HG03457 (cell line): ENCODE measurements around the gene TMEM14B.
"Not testable (repeated sequence)": the region's sequence is repeated elsewhere in the genome, so short reads cannot be mapped to it uniquely, and the experiment has no call there.

Source experiments
- ATAC-seq: cut with Tn5 transposase; IDR thresholded peaks from one replicate; pipeline ENCODE4 v1.9.1; 2021; ENCODE audit warnings: moderate number of reproducible peaks; ENCODE audit not compliant: unreplicated experiment

TMEM14B gene

GRCh38 chr6:10745116-10745515 lies 2.5 kb upstream of the TMEM14B start:
- no peak for ATAC-seq

- ATAC-seq, result no peak
Measured at GRCh38 chr6:10746915-10747250, 722 bp upstream of the TMEM14B start.

GRCh38 chr6:10749734-10750133 lies 2.1 kb downstream of the TMEM14B start:
- ATAC-seq, result no peak

- not testable (repeated sequence) for ATAC-seq
Measured at GRCh38 chr6:10750568-10750967, 3.0 kb downstream of the TMEM14B start.

- not testable (repeated sequence) for ATAC-seq
Measured at GRCh38 chr6:10751757-10752156, 4.2 kb downstream of the TMEM14B start.

GRCh38 chr6:10756085-10756484 lies 8.5 kb downstream of the TMEM14B start:
- ATAC-seq, result no peak

GRCh38 chr6:10759312-10759839 lies 11.8 kb downstream of the TMEM14B start:
- no peak for ATAC-seq

GRCh38 chr6:10759884-10760329 lies 12.3 kb downstream of the TMEM14B start:
- no peak for ATAC-seq

GRCh38 chr6:10763006-10763405 lies 15.4 kb downstream of the TMEM14B start:
- ATAC-seq, result no peak

GRCh38 chr6:10769419-10769818 lies 21.8 kb downstream of the TMEM14B start:
- no peak for ATAC-seq

- no peak for ATAC-seq
Measured at GRCh38 chr6:10771371-10771894, 23.8 kb downstream of the TMEM14B start.

GRCh38 chr6:10778230-10778629 lies 30.6 kb downstream of the TMEM14B start:
- ATAC-seq, result no peak

GRCh38 chr6:10779076-10779475 lies 31.5 kb downstream of the TMEM14B start:
- no peak for ATAC-seq

- no peak for ATAC-seq
Measured at GRCh38 chr6:10791673-10792072, 44.1 kb downstream of the TMEM14B start.

GRCh38 chr6:10792101-10792500 lies 44.5 kb downstream of the TMEM14B start:
- ATAC-seq, result no peak

- ATAC-seq, result no peak
Measured at GRCh38 chr6:10793035-10793434, 45.4 kb downstream of the TMEM14B start.

- ATAC-seq, result no peak
Measured at GRCh38 chr6:10793695-10794094, 46.1 kb downstream of the TMEM14B start.

GRCh38 chr6:10794239-10794638 lies 46.6 kb downstream of the TMEM14B start:
- no peak for ATAC-seq

GRCh38 chr6:10800810-10801209 lies 53.2 kb downstream of the TMEM14B start:
- no peak for ATAC-seq

GRCh38 chr6:10801224-10801848 lies 53.7 kb downstream of the TMEM14B start:
- ATAC-seq, result no peak
